Common myeloid progenitor, CD34-positive (primary cell): ENCODE measurements around the gene GNB3.

Source experiments
- CTCF ChIA-PET: fragments of 350-600 bp; sonication (Branson Sonifier 250); formaldehyde crosslinking; loops from one replicate; lab custom pipeline; 2021; ENCODE audit warnings: antibody characterized with exemption; lab: Charles Lee
- POLR2A ChIA-PET: fragments of 350-600 bp; sonication (Branson Sonifier 250); formaldehyde crosslinking; loops from one replicate; lab custom pipeline; 2021; ENCODE audit warnings: antibody characterized with exemption; lab: Charles Lee
- DNase-seq, 3 donors: peaks; one replicate each; pipeline versions ENCODE4 v3.0.0 to v3.0.0-alpha.2; 2013
- H3K27ac ChIP-seq, 2 experiments: 1 replicate in 1 of 2; 2 replicates in 1 of 2; pipeline ENCODE4 v1.7.0; 2013; ENCODE audit warnings: inconsistent platforms in 2 of 2, low read length in 2 of 2, mild to moderate bottlenecking in 2 of 2, low read depth in 1 of 2, moderate library complexity in 1 of 2; ENCODE audit not compliant: severe bottlenecking in 2 of 2, insufficient read depth in 1 of 2, poor library complexity in 1 of 2
- H3K27me3 ChIP-seq, 5 experiments: replicated peaks in 2 of 5; 1 replicate in 3 of 5; 2 replicates in 2 of 5; pipeline versions ENCODE4 v1.6.1 to v1.7.0; 2013; ENCODE audit warnings: low read length in 4 of 5, mild to moderate bottlenecking in 2 of 5, moderate library complexity in 2 of 5, inconsistent platforms in 1 of 5; ENCODE audit not compliant: insufficient read depth in 5 of 5, control insufficient read depth in 4 of 5
- H3K36me3 ChIP-seq, 4 experiments: 1 replicate in 2 of 4; 2 replicates in 2 of 4; pipeline versions ENCODE4 v1.6.1 to v1.7.0; 2013; ENCODE audit warnings: low read length in 3 of 4, control low read depth in 1 of 4, mild to moderate bottlenecking in 1 of 4; ENCODE audit not compliant: control insufficient read depth in 4 of 4, insufficient read depth in 4 of 4
- H3K4me1 ChIP-seq, 4 experiments: 1 replicate in 3 of 4; 2 replicates in 1 of 4; pipeline versions ENCODE4 v1.6.1 to v1.7.1; 2013; ENCODE audit warnings: low read length in 3 of 4, mild to moderate bottlenecking in 3 of 4, control low read depth in 1 of 4, inconsistent platforms in 1 of 4, moderate library complexity in 1 of 4; ENCODE audit not compliant: control insufficient read depth in 4 of 4, insufficient read depth in 4 of 4; ENCODE audit errors: control extremely low read depth in 1 of 4
- H3K4me3 ChIP-seq, 7 experiments: 1 replicate in 4 of 7; 2 replicates in 3 of 7; pipeline versions ENCODE4 v1.5.1 to v1.7.0; 2013; ENCODE audit warnings: mild to moderate bottlenecking in 7 of 7, low read length in 6 of 7, moderate library complexity in 6 of 7, inconsistent platforms in 2 of 7, low read depth in 2 of 7, control low read depth in 1 of 7; ENCODE audit not compliant: insufficient read depth in 4 of 7, control insufficient read depth in 1 of 7; ENCODE audit errors: extremely low read depth in 1 of 7
- H3K9me3 ChIP-seq, 5 experiments: 1 replicate in 4 of 5; 2 replicates in 1 of 5; pipeline versions ENCODE4 v1.6.1 to v1.7.1; 2013; ENCODE audit warnings: low read length in 4 of 5, mild to moderate bottlenecking in 2 of 5, inconsistent platforms in 1 of 5, low read depth in 1 of 5, moderate library complexity in 1 of 5; ENCODE audit not compliant: control insufficient read depth in 4 of 5, insufficient read depth in 2 of 5; ENCODE audit errors: control extremely low read depth in 1 of 5
- WGBS: methylation state at CpG from one replicate; pipeline ENCODE4 v1.1.5; 2013; ENCODE audit not compliant: insufficient coverage; 5-methylcytosine and 5-hydroxymethylcytosine counted together

The GNB3 gene

GRCh38 chr12:6818222-6818621 is 22.5 kb upstream of the GNB3 start:
- Histone ChIP-seq H3K4me3 (no peak overlapping the region), H3K27ac (no peak overlapping the region), H3K36me3 (no peaks in the 10 kb centered on the region), H3K9me3 (no peaks in the 10 kb centered on the region), H3K4me1 (peaks cover 0 to 25% (median 19%) of the 10 kb centered on the region in 4 experiments), H3K27me3 (no peaks in the 10 kb centered on the region)
- CTCF ChIA-PET = no interaction called here
- WGBS = 90% methylated on average over 10 of the region's 10 CpGs
- POLR2A ChIA-PET = interaction anchor here (1.0 kb wide), 1 partner anchor 16 kb away, joined by 3 read pairs; no protein-coding TSS in a partner anchor
- no peak for DNase-seq

- Histone ChIP-seq H3K27me3 (no peaks in the 10 kb centered on the region), H3K9me3 (no peaks in the 10 kb centered on the region), H3K4me3 (no peak overlapping the region), H3K4me1 (peaks cover 0 to 25% (median 19%) of the 10 kb centered on the region in 4 experiments), H3K36me3 (no peaks in the 10 kb centered on the region), H3K27ac (no peak overlapping the region)
- CTCF ChIA-PET = no interaction called here
- 100% methylated on average over 1 of the region's 5 CpGs for WGBS
- POLR2A ChIA-PET = interaction anchor here (1.0 kb wide), 1 partner anchor 16 kb away, joined by 3 read pairs; no protein-coding TSS in a partner anchor
- no peak for DNase-seq
Observed at GRCh38 chr12:6818645-6819044, 22.1 kb upstream of the GNB3 start.

- H3K9me3 ChIP-seq = no peaks in the 10 kb centered on the region
- H3K36me3 ChIP-seq = no peaks in the 10 kb centered on the region
- CTCF ChIA-PET = interaction anchor here (1.5 to 13.0 kb wide), 3 partner anchors 8 to 66 kb away, joined by 3 to 97 read pairs (median 35); partner anchors contain the start of gene MLF2
- H3K4me3 ChIP-seq = no peak overlapping the region
- POLR2A ChIA-PET = no interaction called here
- peaks cover 0 to 25% (median 19%) of the 10 kb centered on the region in 4 experiments for H3K4me1 ChIP-seq
- DNase-seq = no peak
- no peaks in the 10 kb centered on the region for H3K27me3 ChIP-seq
- no peak overlapping the region for H3K27ac ChIP-seq
- WGBS = over 99% methylated on average over 11 of the region's 13 CpGs
Observed at GRCh38 chr12:6819106-6820030, 21.4 kb upstream of the GNB3 start.

GRCh38 chr12:6820166-6820565 is 20.6 kb upstream of the GNB3 start:
- Histone ChIP-seq H3K36me3 (no peaks in the 10 kb centered on the region), H3K4me1 (peaks cover 0 to 25% (median 19%) of the 10 kb centered on the region in 4 experiments), H3K27me3 (no peaks in the 10 kb centered on the region), H3K27ac (no peak overlapping the region), H3K4me3 (no peak overlapping the region), H3K9me3 (no peaks in the 10 kb centered on the region)
- WGBS = 100% methylated on average over 5 of the region's 5 CpGs
- ChIA-PET CTCF (interaction anchor here (1.5 to 13.0 kb wide), 5 partner anchors 8 to 67 kb away, joined by 3 to 97 read pairs (median 25); partner anchors contain the start of genes MLF2 and PTMS), POLR2A (no interaction called here)
- no peak for DNase-seq

GRCh38 chr12:6821591-6822425 is 18.9 kb upstream of the GNB3 start, which contains the start of gene GPR162:
Gene GPR162, plus strand, starts transcription at chr12:6821821. Its CDS starts 2,078 bp downstream, at chr12:6823899.
- DNase-seq = peak; percentile 29 to 59 (median 53)
- ChIA-PET CTCF (interaction anchor here (0.7 to 13.0 kb wide), 13 partner anchors 10 to 203 kb away, joined by 3 to 97 read pairs (median 4); partner anchors contain the start of genes CD4, MLF2 and PTMS), POLR2A (interaction anchor here (1.1 to 1.2 kb wide), 2 partner anchors 35 to 69 kb away, joined by 7 to 10 read pairs; partner anchors contain the start of gene MLF2)
- WGBS = 0% methylated on average over 10 of the region's 28 CpGs
- H3K4me3 ChIP-seq = peak within 1 kb of the TSS in 6 of 7 experiments; percentile 39 to 72 (median 57)
- no peak within 1 kb of the TSS for H3K27ac ChIP-seq
- no peaks in the 10 kb centered on the region for H3K27me3 ChIP-seq
- H3K36me3 ChIP-seq = no peaks in the 10 kb centered on the region
- H3K4me1 ChIP-seq = peaks cover 0 to 22% (median 19%) of the 10 kb centered on the region in 4 experiments
- H3K9me3 ChIP-seq = no peaks in the 10 kb centered on the region

GRCh38 chr12:6822426-6823135 is 18.1 kb upstream of the GNB3 start:
- peaks cover 0 to 29% (median 24%) of the 10 kb centered on the region in 4 experiments for H3K4me1 ChIP-seq
- WGBS = 83% methylated on average over 3 of the region's 7 CpGs
- CTCF ChIA-PET = interaction anchor here (0.9 to 13.0 kb wide), 12 partner anchors 11 to 246 kb away, joined by 3 to 97 read pairs (median 8); partner anchors contain the start of genes CD4, MLF2 and PTMS
- POLR2A ChIA-PET = interaction anchor here (0.6 to 1.2 kb wide), 3 partner anchors 35 to 352 kb away, joined by 3 to 10 read pairs (median 7); partner anchors contain the start of gene MLF2
- no peaks in the 10 kb centered on the region for H3K27me3 ChIP-seq
- no peak overlapping the region for H3K27ac ChIP-seq
- H3K4me3 ChIP-seq = peak overlapping the region in 3 of 7 experiments; percentile 37 to 72 (median 61)
- no peaks in the 10 kb centered on the region for H3K9me3 ChIP-seq
- DNase-seq = no peak
- H3K36me3 ChIP-seq = no peaks in the 10 kb centered on the region
